GM19023 (cell line): ENCODE data around the gene SLCO6A1.
"Not testable (repeated sequence)": the region's sequence is repeated elsewhere in the genome, so short reads cannot be mapped to it uniquely, and the experiment has no call there.

Source experiments
- ATAC-seq: cut with Tn5 transposase; IDR thresholded peaks from one replicate; pipeline ENCODE4 v1.9.1; 2021; ENCODE audit warnings: mild to moderate bottlenecking, moderate library complexity; ENCODE audit not compliant: unreplicated experiment

The SLCO6A1 gene

GRCh38 chr5:102498271-102499034 lies at the start of gene SLCO6A1:
Gene SLCO6A1, minus strand, starts transcription at chr5:102499001. Its CDS starts 157 bp downstream, at chr5:102498844.
- ATAC-seq, result no peak

GRCh38 chr5:102547141-102548035 lies 48.6 kb upstream of the SLCO6A1 start:
- ATAC-seq, result no peak

GRCh38 chr5:102545175-102545574 lies 46.4 kb upstream of the SLCO6A1 start:
- ATAC-seq, result no peak

- ATAC-seq, result no peak
Measured at GRCh38 chr5:102542057-102542456, 43.3 kb upstream of the SLCO6A1 start.

GRCh38 chr5:102539996-102540728 lies 41.4 kb upstream of the SLCO6A1 start:
- no peak for ATAC-seq

GRCh38 chr5:102539562-102539961 lies 40.8 kb upstream of the SLCO6A1 start:
- ATAC-seq, result no peak

- ATAC-seq, result no peak
Measured at GRCh38 chr5:102537011-102537410, 38.2 kb upstream of the SLCO6A1 start.

- no peak for ATAC-seq
Measured at GRCh38 chr5:102536323-102536928, 37.6 kb upstream of the SLCO6A1 start.

GRCh38 chr5:102532123-102532522 lies 33.3 kb upstream of the SLCO6A1 start:
- ATAC-seq, result no peak

- peak; percentile 95 for ATAC-seq
Measured at GRCh38 chr5:102531506-102531905, 32.7 kb upstream of the SLCO6A1 start.

GRCh38 chr5:102529447-102529846 lies 30.6 kb upstream of the SLCO6A1 start:
- ATAC-seq, result no peak

GRCh38 chr5:102529031-102529430 lies 30.2 kb upstream of the SLCO6A1 start:
- no peak for ATAC-seq

- no peak for ATAC-seq
Measured at GRCh38 chr5:102528600-102528999, 29.8 kb upstream of the SLCO6A1 start.

- no peak for ATAC-seq
Measured at GRCh38 chr5:102527547-102527946, 28.7 kb upstream of the SLCO6A1 start.

- peak; percentile 98 for ATAC-seq
Measured at GRCh38 chr5:102523541-102524175, 24.9 kb upstream of the SLCO6A1 start.

GRCh38 chr5:102511666-102512065 lies 12.9 kb upstream of the SLCO6A1 start:
- ATAC-seq, result no peak

- ATAC-seq, result not testable (repeated sequence)
Measured at GRCh38 chr5:102491261-102491914, 7.4 kb downstream of the SLCO6A1 start.

GRCh38 chr5:102483736-102484135 lies 15.1 kb downstream of the SLCO6A1 start:
- ATAC-seq, result no peak

- ATAC-seq, result no peak
Measured at GRCh38 chr5:102481054-102481715, 17.6 kb downstream of the SLCO6A1 start.
